Mesendoderm (in vitro differentiated cells): ENCODE measurements around the gene CCDC69.
"Not testable (repeated sequence)": the region's sequence is repeated elsewhere in the genome, so short reads cannot be mapped to it uniquely, and the experiment has no call there.

Experiments used
- DNase-seq: peaks from one replicate; pipeline ENCODE4 v3.0.0; 2013
- H2AK5ac ChIP-seq: 2 replicates; pipeline ENCODE4 v1.6.1; 2013; ENCODE audit warnings: low read length, inconsistent platforms
- H2BK120ac ChIP-seq: 2 replicates; pipeline ENCODE4 v1.6.1; 2013; ENCODE audit warnings: low read depth, mild to moderate bottlenecking, low read length, moderate library complexity, mixed read lengths
- H2BK15ac ChIP-seq: replicated peaks from 2 replicates; pipeline ENCODE4 v1.6.1; 2013; ENCODE audit warnings: low read depth, mild to moderate bottlenecking, moderate library complexity
- H2BK5ac ChIP-seq: 2 replicates; pipeline ENCODE4 v1.6.1; 2013; ENCODE audit warnings: low read length, inconsistent platforms
- H3K18ac ChIP-seq: 2 replicates; pipeline ENCODE4 v1.6.1; 2013; ENCODE audit warnings: mild to moderate bottlenecking, low read length, mixed read lengths
- H3K23ac ChIP-seq: one replicate; pipeline ENCODE4 v1.6.1; 2013; ENCODE audit warnings: low read length
- H3K27ac ChIP-seq: 2 replicates; pipeline ENCODE4 v1.5.1; 2013; ENCODE audit warnings: low read depth, mild to moderate bottlenecking, inconsistent platforms, low read length, moderate library complexity
- H3K27me3 ChIP-seq: 2 replicates; pipeline ENCODE4 v1.6.1; 2013; ENCODE audit warnings: low read length, control low read depth, mild to moderate bottlenecking, inconsistent platforms; ENCODE audit not compliant: insufficient read depth, poor library complexity
- H3K36me3 ChIP-seq: 2 replicates; pipeline ENCODE4 v1.6.1; 2013; ENCODE audit warnings: low read length, inconsistent platforms; ENCODE audit not compliant: control insufficient read depth, insufficient read depth
- H3K4ac ChIP-seq: one replicate; pipeline ENCODE4 v1.6.1; 2013; ENCODE audit warnings: low read depth, mild to moderate bottlenecking, low read length, moderate library complexity
- H3K4me1 ChIP-seq: 2 replicates; pipeline ENCODE4 v1.6.1; 2013; ENCODE audit warnings: low read depth, low read length, inconsistent platforms; ENCODE audit not compliant: control insufficient read depth
- H3K4me2 ChIP-seq: 2 replicates; pipeline ENCODE4 v1.6.1; 2013; ENCODE audit warnings: low read length
- H3K4me3 ChIP-seq: 2 replicates; pipeline ENCODE4 v1.5.1; 2013; ENCODE audit warnings: mild to moderate bottlenecking, low read length
- H3K56ac ChIP-seq: one replicate; pipeline ENCODE4 v1.6.1; 2013; ENCODE audit warnings: low read length
- H3K79me1 ChIP-seq: 2 replicates; pipeline ENCODE4 v1.6.1; 2013; ENCODE audit warnings: low read length, inconsistent platforms
- H3K79me2 ChIP-seq: 2 replicates; pipeline ENCODE4 v1.6.1; 2013; ENCODE audit warnings: mild to moderate bottlenecking, low read length; ENCODE audit not compliant: control insufficient read depth, insufficient read depth
- H3K9ac ChIP-seq: 2 replicates; pipeline ENCODE4 v1.6.1; 2013; ENCODE audit warnings: low read length, inconsistent platforms
- H4K5ac ChIP-seq: one replicate; pipeline ENCODE4 v1.6.1; 2013; ENCODE audit warnings: low read length
- H4K8ac ChIP-seq: one replicate; pipeline ENCODE4 v1.6.1; 2013; ENCODE audit warnings: low read depth, mild to moderate bottlenecking, control low read depth, low read length, moderate library complexity
- WGBS: extraction: QIAGEN DNeasy Blood & Tissue Kit; methylation state at CpG from one replicate; pipeline ENCODE4 v1.1.7; 2013; ENCODE audit warnings: low lambda C conversion rate, missing lambda C conversion rate; ENCODE audit not compliant: insufficient coverage; ENCODE audit errors: extremely low coverage; 5-methylcytosine and 5-hydroxymethylcytosine counted together

The CCDC69 gene

DNA sequence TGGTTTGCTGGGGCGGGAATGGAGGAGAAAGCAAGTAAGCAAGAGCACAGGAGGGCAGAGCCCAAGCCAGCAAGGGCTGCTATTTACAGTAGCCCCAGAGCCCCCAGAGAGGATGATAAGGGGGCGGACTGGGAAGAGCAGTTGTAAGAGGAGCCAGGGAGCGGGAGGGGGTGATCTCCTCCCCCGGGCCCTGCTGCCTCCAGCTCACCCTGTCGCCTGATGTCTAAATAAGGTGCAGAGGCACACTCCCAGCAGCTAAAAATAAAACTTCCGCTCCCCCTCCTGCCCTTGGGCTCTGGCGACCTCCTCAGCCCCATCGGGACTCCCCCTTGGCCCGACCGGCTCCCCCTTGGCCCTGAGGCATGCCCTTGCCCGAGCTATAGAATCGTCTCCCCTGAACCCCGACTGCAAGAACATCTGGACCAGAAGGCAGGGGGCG lies 14.4 kb upstream of the CCDC69 start:
- no peak overlapping the region for H3K23ac ChIP-seq
- H3K4me3 ChIP-seq, result no peak overlapping the region
- H4K8ac ChIP-seq, result peak overlapping the region; percentile 30
- no CpG with 5 or more reads among the region's 14 CpGs for WGBS
- no peak overlapping the region for H2BK120ac ChIP-seq
- H4K5ac ChIP-seq, result no peak overlapping the region
- H3K27ac ChIP-seq, result no peak overlapping the region
- H3K4me2 ChIP-seq, result peak overlapping the region; percentile 31
- no peak overlapping the region for H2BK5ac ChIP-seq
- no peaks in the 10 kb centered on the region for H3K27me3 ChIP-seq
- H3K79me2 ChIP-seq, result no peaks in the 10 kb centered on the region
- no peaks in the 10 kb centered on the region for H3K36me3 ChIP-seq
- peak overlapping the region; percentile 56 for H3K56ac ChIP-seq
- no peak overlapping the region for H3K4ac ChIP-seq
- H2AK5ac ChIP-seq, result no peak overlapping the region
- H3K79me1 ChIP-seq, result no peaks in the 10 kb centered on the region
- peaks cover 4% of the 10 kb centered on the region for H3K4me1 ChIP-seq
- peak overlapping the region; percentile 20 for H3K18ac ChIP-seq
- H2BK15ac ChIP-seq, result no peak overlapping the region
- H3K9ac ChIP-seq, result peak overlapping the region; percentile 32
- no peak for DNase-seq

DNA sequence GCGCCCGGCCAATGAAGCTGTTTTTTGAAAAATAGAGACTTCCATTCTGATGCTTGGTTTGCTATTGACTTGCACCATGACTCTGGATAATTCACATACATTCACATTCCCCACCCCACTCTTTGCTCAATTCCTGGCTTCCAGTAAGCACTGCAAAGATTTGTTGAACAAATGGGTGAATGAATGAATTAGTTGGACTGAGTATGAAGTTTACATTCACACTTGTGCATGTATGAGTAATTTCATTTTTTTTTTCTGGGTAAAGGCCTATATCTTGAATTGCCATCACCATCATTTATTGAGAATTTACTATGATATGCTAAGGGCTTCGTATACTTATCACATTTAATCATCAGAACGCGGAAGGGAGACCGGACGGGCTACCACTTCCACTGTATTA lies 13.8 kb upstream of the CCDC69 start:
- Histone ChIP-seq H3K36me3 (no peaks in the 10 kb centered on the region), H3K9ac (no peak overlapping the region), H2AK5ac (no peak overlapping the region), H3K18ac (no peak overlapping the region), H3K4ac (no peak overlapping the region), H3K27me3 (no peaks in the 10 kb centered on the region), H3K27ac (no peak overlapping the region), H2BK5ac (no peak overlapping the region), H2BK15ac (no peak overlapping the region), H3K23ac (no peak overlapping the region), H3K56ac (no peak overlapping the region), H4K5ac (no peak overlapping the region), H4K8ac (no peak overlapping the region), H3K4me2 (no peak overlapping the region), H3K79me1 (no peaks in the 10 kb centered on the region), H2BK120ac (no peak overlapping the region), H3K4me3 (no peak overlapping the region), H3K79me2 (no peaks in the 10 kb centered on the region), H3K4me1 (peaks cover 4% of the 10 kb centered on the region)
- whole genome bisulfite sequencing, result no CpG with 5 or more reads among the region's 7 CpGs
- DNase-seq, result no peak

DNA sequence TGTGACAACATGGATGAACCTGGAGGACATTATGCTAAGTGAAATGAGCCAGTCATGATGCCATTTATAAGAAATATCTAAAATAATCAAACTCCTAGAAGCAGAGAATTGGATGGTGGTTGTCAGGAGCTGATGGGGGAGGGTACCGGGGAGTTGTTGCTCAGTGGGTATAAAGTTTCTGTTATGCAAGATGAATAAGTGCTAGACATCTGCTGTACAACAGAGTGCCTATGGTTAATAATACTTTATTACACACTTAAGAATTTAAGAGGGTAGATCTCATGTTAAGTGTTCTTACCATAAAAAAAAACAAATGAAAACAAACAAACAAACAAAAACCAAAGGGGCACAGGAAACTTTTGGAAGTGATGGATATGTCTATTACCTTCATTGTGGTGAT lies 13.0 kb upstream of the CCDC69 start:
- Histone ChIP-seq H3K4me2 (no peak overlapping the region), H3K4me1 (peaks cover 4% of the 10 kb centered on the region), H3K79me1 (no peaks in the 10 kb centered on the region), H3K23ac (no peak overlapping the region), H3K79me2 (no peaks in the 10 kb centered on the region), H3K18ac (no peak overlapping the region), H2AK5ac (no peak overlapping the region), H2BK120ac (no peak overlapping the region), H3K4ac (no peak overlapping the region), H4K5ac (no peak overlapping the region), H3K27ac (no peak overlapping the region), H3K27me3 (no peaks in the 10 kb centered on the region), H3K9ac (no peak overlapping the region), H2BK15ac (no peak overlapping the region), H3K36me3 (no peaks in the 10 kb centered on the region), H4K8ac (no peak overlapping the region), H3K56ac (no peak overlapping the region), H2BK5ac (no peak overlapping the region), H3K4me3 (no peak overlapping the region)
- no CpG with 5 or more reads among the region's 1 CpG for WGBS
- DNase-seq, result no peak

DNA sequence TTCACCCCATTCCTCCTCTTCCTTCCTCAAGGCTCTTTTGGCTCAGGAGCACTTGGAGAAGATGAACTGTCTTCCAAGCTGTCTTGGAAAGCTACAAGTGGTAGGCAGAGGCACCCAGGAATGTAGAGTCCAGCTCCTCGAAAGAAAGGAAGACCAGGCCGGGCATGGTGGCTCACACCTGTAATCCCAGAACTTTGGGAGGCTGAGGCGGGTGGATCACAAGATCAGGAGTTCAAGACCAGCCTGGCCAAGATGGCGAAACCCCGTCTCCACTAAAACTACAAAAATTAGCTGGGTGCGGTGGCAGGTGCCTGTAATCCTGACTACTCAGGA lies 11.3 kb upstream of the CCDC69 start:
- H4K8ac ChIP-seq, H2BK5ac ChIP-seq, H3K27ac ChIP-seq, DNase-seq, H3K27me3 ChIP-seq, H3K79me2 ChIP-seq, H3K36me3 ChIP-seq, H3K4me1 ChIP-seq, H3K56ac ChIP-seq, H3K9ac ChIP-seq, H3K4ac ChIP-seq, H2BK120ac ChIP-seq, H4K5ac ChIP-seq, H3K18ac ChIP-seq, H3K4me2 ChIP-seq, H3K4me3 ChIP-seq, H2BK15ac ChIP-seq, H3K79me1 ChIP-seq, H2AK5ac ChIP-seq, H3K23ac ChIP-seq: not testable (repeated sequence)
- WGBS, result no CpG with 5 or more reads among the region's 6 CpGs

DNA sequence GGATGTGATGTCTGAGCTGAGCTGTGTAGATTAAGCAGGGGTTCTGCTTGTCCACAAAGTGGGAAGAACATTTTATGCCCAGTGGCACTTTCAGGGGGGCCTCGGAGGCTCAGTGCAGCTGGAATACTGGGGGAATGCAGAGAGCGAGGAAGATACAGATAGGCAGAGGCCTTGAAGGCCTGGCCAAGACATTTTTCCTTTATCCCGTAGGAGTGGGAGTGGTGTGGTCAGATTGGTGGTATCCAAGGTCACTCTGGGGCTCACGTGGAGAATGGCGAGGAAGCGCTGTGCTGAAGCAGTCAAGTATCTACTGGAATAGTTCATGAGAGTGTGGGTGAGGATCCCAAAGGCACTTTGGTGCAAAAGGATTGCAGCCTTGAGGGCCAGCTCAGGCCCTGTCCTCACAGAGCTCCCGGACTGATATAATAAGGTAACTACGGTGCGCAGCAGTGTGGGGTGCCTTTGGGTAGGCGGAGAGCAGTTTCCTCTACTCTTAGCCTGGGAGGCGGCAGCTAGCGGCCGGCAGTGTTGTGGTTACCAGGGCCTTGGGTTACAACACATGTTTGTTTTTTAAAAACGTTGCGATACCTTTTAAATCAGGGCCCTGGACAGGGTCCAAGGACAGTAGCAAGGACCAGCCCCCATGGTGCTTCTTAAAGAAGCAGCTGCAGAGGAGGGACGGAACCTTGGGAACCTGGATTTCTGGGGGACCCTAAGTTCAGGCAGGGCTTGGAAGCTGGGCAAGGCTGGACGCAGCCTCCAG lies 10.8 kb upstream of the CCDC69 start:
- Histone ChIP-seq H3K4me2 (no peak overlapping the region), H3K36me3 (no peaks in the 10 kb centered on the region), H3K56ac (no peak overlapping the region), H4K5ac (no peak overlapping the region), H3K23ac (no peak overlapping the region), H3K27ac (no peak overlapping the region), H4K8ac (no peak overlapping the region), H3K9ac (no peak overlapping the region), H3K79me1 (no peaks in the 10 kb centered on the region), H3K4me1 (no peaks in the 10 kb centered on the region), H2BK15ac (no peak overlapping the region), H3K18ac (no peak overlapping the region), H3K4ac (no peak overlapping the region), H2AK5ac (no peak overlapping the region), H2BK5ac (no peak overlapping the region), H3K4me3 (no peak overlapping the region), H3K27me3 (no peaks in the 10 kb centered on the region), H3K79me2 (no peaks in the 10 kb centered on the region), H2BK120ac (no peak overlapping the region)
- DNase-seq, result no peak
- no CpG with 5 or more reads among the region's 17 CpGs for WGBS

DNA sequence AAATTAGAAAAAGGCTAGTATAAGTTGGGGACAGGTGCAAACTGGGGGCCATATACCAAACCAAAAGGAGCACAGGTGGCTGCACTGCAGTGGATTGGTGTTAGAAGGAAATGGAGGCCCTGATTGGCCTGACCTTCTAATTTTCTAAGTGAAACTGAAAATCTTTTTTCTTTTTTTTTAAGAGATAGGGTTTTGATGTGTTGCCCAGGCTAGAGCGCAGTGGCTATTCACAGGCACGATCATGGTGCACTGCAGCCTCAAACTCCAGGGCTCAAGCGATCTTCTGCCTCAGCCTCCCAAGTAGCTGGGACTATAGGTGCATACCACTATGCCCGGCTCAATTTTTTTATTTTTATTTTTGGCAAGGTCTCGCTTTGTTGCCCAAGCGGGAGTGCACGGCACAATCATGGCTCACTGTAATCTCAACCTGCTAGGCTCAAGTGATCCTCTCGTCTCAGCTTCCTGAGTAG lies 9.8 kb upstream of the CCDC69 start:
- Histone ChIP-seq H3K9ac (no peak overlapping the region), H3K27me3 (no peaks in the 10 kb centered on the region), H4K5ac (no peak overlapping the region), H4K8ac (no peak overlapping the region), H3K18ac (no peak overlapping the region), H3K4ac (no peak overlapping the region), H2AK5ac (no peak overlapping the region), H3K23ac (no peak overlapping the region), H3K36me3 (no peaks in the 10 kb centered on the region), H3K56ac (no peak overlapping the region), H3K27ac (no peak overlapping the region), H2BK120ac (no peak overlapping the region), H3K4me2 (no peak overlapping the region), H3K79me2 (no peaks in the 10 kb centered on the region), H3K79me1 (no peaks in the 10 kb centered on the region), H2BK15ac (no peak overlapping the region), H3K4me1 (no peaks in the 10 kb centered on the region), H3K4me3 (no peak overlapping the region), H2BK5ac (no peak overlapping the region)
- no peak for DNase-seq
- WGBS, result no CpG with 5 or more reads among the region's 8 CpGs
